ENCODE data around the gene NPTX1. TPM values are rescaled to one million over a fixed set of nuclear protein-coding genes. Genes with fewer than 3 reads are reported as not detected.

NPTX1 gene

Small RNA genes within 50 kb of the gene (small RNA-seq; reads per million reads assigned to genes)
- gene AC120024.2 (ENCODE audit: low read depth) (not detected), gene AC120024.3 (ENCODE audit: low read depth) (not detected), gene MIR4730 (ENCODE audit: low read depth) (not detected)

Measured in mesenchymal stem cell (in vitro differentiated cells and primary cell).